Liver (tissue), 9 donors: ENCODE results near the gene MCF2. TPM values are rescaled to one million over a fixed set of nuclear protein-coding genes. Genes with fewer than 3 reads are reported as not detected.

Source experiments
- DNase-seq: peaks from one replicate; pipeline ENCODE4 v3.0.0-alpha.2; 2017; ENCODE audit warnings: low spot score
- H3K27ac ChIP-seq, 2 donors: one replicate each; pipeline ENCODE4 v1.7.0; 2013; ENCODE audit warnings: inconsistent platforms in 2 of 2, low read length in 2 of 2, control low read depth in 1 of 2, low read depth in 1 of 2, mild to moderate bottlenecking in 1 of 2
- H3K27me3 ChIP-seq, 4 donors: one replicate each; pipeline versions ENCODE4 v1.6.1 to v1.7.0; 2013; ENCODE audit warnings: low read length in 3 of 4, inconsistent platforms in 1 of 4, mild to moderate bottlenecking in 1 of 4, moderate library complexity in 1 of 4; ENCODE audit not compliant: control insufficient read depth in 4 of 4, insufficient read depth in 4 of 4
- H3K36me3 ChIP-seq, 4 donors: one replicate each; pipeline versions ENCODE4 v1.6.1 to v1.7.0; 2013; ENCODE audit warnings: low read length in 3 of 4, mild to moderate bottlenecking in 3 of 4, low read depth in 1 of 4, moderate library complexity in 1 of 4; ENCODE audit not compliant: control insufficient read depth in 4 of 4, insufficient read depth in 3 of 4
- H3K4me1 ChIP-seq, 4 donors: one replicate each; pipeline versions ENCODE4 v1.6.1 to v1.7.0; 2013; ENCODE audit warnings: low read length in 3 of 4, mild to moderate bottlenecking in 3 of 4, moderate library complexity in 1 of 4; ENCODE audit not compliant: control insufficient read depth in 4 of 4, insufficient read depth in 4 of 4
- H3K4me3 ChIP-seq, 3 donors: one replicate each; pipeline versions ENCODE4 v1.6.1 to v1.7.0; 2013; ENCODE audit warnings: low read length in 3 of 3, control low read depth in 1 of 3, low read depth in 1 of 3, mild to moderate bottlenecking in 1 of 3
- H3K9ac ChIP-seq, 2 donors: one replicate each; pipeline ENCODE4 v1.7.0; 2013; ENCODE audit warnings: low read length in 2 of 2, mild to moderate bottlenecking in 2 of 2, moderate library complexity in 2 of 2, control low read depth in 1 of 2, low read depth in 1 of 2
- H3K9me3 ChIP-seq, 4 donors: one replicate each; pipeline versions ENCODE4 v1.6.1 to v1.7.0; 2013; ENCODE audit warnings: low read length in 3 of 4; ENCODE audit not compliant: control insufficient read depth in 4 of 4
- EGR1 ChIP-seq, 2 donors: IDR thresholded peaks; 2 replicates each; pipeline ENCODE4 v1.6.1; 2016 to 2018; ENCODE audit warnings: antibody characterized with exemption in 2 of 2, low read depth in 2 of 2
- FOXA1 ChIP-seq: IDR thresholded peaks from 2 replicates; pipeline ENCODE4 v1.6.1; 2016; ENCODE audit warnings: antibody characterized with exemption
- FOXA2 ChIP-seq: IDR thresholded peaks from 2 replicates; pipeline ENCODE4 v1.6.1; 2016; ENCODE audit warnings: antibody characterized with exemption
- GABPA ChIP-seq, 2 donors: IDR thresholded peaks in 1 of 2; conservative IDR thresholded peaks in 1 of 2; 2 replicates each; pipeline ENCODE4 v1.6.1; 2016; ENCODE audit warnings: antibody characterized with exemption in 2 of 2, mild to moderate bottlenecking in 1 of 2, moderate library complexity in 1 of 2
- HNF4A ChIP-seq, 2 donors: conservative IDR thresholded peaks; 2 replicates each; pipeline ENCODE4 v1.6.1; 2016; ENCODE audit warnings: antibody characterized with exemption in 2 of 2, mild to moderate bottlenecking in 2 of 2
- HNF4G ChIP-seq: IDR thresholded peaks from 2 replicates; pipeline ENCODE4 v1.6.1; 2016; ENCODE audit warnings: antibody characterized with exemption
- NR2F2 ChIP-seq: IDR thresholded peaks from 2 replicates; pipeline ENCODE4 v1.6.1; 2016; ENCODE audit warnings: antibody characterized with exemption
- RAD21 ChIP-seq, 2 donors: IDR thresholded peaks; 2 replicates each; pipeline ENCODE4 v1.6.1; 2016; ENCODE audit warnings: antibody characterized with exemption in 2 of 2, mild to moderate bottlenecking in 2 of 2
- RXRA ChIP-seq, 2 donors: IDR thresholded peaks; 2 replicates each; pipeline ENCODE4 v1.6.1; 2017 to 2018; ENCODE audit warnings: antibody characterized with exemption in 2 of 2, mild to moderate bottlenecking in 1 of 2
- SP1 ChIP-seq: IDR thresholded peaks from 2 replicates; pipeline ENCODE4 v1.6.1; 2018; ENCODE audit warnings: antibody characterized with exemption, mild to moderate bottlenecking
- TAF1 ChIP-seq: conservative IDR thresholded peaks from 2 replicates; pipeline ENCODE4 v1.6.1; 2016; ENCODE audit warnings: antibody characterized with exemption, mild to moderate bottlenecking
- YY1 ChIP-seq: IDR thresholded peaks from 2 replicates; pipeline ENCODE4 v1.6.1; 2016; ENCODE audit warnings: antibody characterized with exemption, mild to moderate bottlenecking
- WGBS: extraction: QIAGEN DNeasy Blood & Tissue Kit; methylation state at CpG from one replicate; pipeline ENCODE4 v1.1.7; 2013; 5-methylcytosine and 5-hydroxymethylcytosine counted together
- polyA plus RNA-seq, 2 donors: library from polyadenylated mRNA; stranded (reverse) in 1 of 2; unstranded in 1 of 2; fragments of 200-250 nt in 1 of 2; fragments of >200 nt in 1 of 2; fragmentation: Nextera tagmentation in 1 of 2; extraction: Ambion mirVana in 1 of 2; gene quantifications; one replicate each; pipeline versions ENCODE4 v1.2.1 to v1.2.3, GENCODE V29; 2013 to 2015
- total RNA-seq, 2 donors: library from RNA; depleted of rRNA; stranded (reverse); fragments of >200 nt; gene quantifications; one replicate each; pipeline ENCODE4 v1.2.3, GENCODE V29; 2014
- TF ChIP-seq, protein P1 (sequence below): IDR thresholded peaks from 2 replicates; pipeline ENCODE4 v1.6.1; 2016; ENCODE audit warnings: antibody characterized with exemption, mild to moderate bottlenecking
- TF ChIP-seq, protein P2 (sequence below): IDR thresholded peaks from 2 replicates; pipeline ENCODE4 v1.6.1; 2016; ENCODE audit warnings: antibody characterized with exemption
- TF ChIP-seq, protein P3 (sequence below): fragments of 150-350 bp; IDR thresholded peaks from 2 replicates; pipeline ENCODE4 v1.5.1; 2017; ENCODE audit warnings: improper control_type of control experiment, low read depth, low read length; ENCODE audit not compliant: missing input control
- TF ChIP-seq, protein P4 (sequence below): IDR thresholded peaks from 2 replicates; pipeline ENCODE4 v1.6.1; 2016; ENCODE audit warnings: antibody characterized with exemption
- donor health status: healthy.
- donor health status: healthy.
- donor health status: healthy.
- donor health status: healthy.
- donor health status: healthy.

The MCF2 gene
- total and polyA plus RNA-seq, 4 donors, result 0.03 to 0.33 (median 0.08) TPM

DNA sequence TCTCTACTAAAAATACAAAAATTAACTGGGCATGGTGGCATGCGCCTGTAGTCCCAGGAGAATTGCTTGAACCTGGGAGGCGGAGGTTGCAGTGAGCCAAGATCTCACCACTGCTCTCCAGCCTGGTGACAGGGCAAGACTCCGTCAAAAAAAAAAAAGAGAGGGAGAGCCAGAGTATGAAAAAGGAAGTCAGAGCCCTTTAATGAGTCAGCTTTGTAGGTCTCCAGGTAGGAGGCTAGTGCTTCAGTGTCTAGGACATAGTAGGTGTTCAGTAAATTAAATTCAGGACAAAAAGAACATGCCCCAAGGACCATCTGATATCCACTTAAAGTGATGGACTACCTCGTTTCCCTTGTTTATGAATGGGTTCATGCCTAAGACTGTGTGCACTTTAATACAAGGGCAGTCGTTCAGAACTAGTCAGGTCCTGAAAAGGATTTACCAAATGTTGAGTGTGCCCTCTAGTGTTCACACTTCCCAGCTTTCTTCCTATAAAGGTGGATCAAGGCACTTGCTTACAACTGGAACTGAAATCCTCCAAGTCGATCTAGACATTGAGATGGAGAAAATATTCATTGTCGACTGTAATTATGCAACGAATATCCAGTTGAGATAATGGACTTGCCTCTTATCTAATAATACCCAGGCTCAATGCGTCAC lies 148.5 kb downstream of the MCF2 start:
- TF ChIP-seq, protein P1, sequence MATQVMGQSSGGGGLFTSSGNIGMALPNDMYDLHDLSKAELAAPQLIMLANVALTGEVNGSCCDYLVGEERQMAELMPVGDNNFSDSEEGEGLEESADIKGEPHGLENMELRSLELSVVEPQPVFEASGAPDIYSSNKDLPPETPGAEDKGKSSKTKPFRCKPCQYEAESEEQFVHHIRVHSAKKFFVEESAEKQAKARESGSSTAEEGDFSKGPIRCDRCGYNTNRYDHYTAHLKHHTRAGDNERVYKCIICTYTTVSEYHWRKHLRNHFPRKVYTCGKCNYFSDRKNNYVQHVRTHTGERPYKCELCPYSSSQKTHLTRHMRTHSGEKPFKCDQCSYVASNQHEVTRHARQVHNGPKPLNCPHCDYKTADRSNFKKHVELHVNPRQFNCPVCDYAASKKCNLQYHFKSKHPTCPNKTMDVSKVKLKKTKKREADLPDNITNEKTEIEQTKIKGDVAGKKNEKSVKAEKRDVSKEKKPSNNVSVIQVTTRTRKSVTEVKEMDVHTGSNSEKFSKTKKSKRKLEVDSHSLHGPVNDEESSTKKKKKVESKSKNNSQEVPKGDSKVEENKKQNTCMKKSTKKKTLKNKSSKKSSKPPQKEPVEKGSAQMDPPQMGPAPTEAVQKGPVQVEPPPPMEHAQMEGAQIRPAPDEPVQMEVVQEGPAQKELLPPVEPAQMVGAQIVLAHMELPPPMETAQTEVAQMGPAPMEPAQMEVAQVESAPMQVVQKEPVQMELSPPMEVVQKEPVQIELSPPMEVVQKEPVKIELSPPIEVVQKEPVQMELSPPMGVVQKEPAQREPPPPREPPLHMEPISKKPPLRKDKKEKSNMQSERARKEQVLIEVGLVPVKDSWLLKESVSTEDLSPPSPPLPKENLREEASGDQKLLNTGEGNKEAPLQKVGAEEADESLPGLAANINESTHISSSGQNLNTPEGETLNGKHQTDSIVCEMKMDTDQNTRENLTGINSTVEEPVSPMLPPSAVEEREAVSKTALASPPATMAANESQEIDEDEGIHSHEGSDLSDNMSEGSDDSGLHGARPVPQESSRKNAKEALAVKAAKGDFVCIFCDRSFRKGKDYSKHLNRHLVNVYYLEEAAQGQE, result no peak
- no peak for TF ChIP-seq RXRA (IDR thresholded peaks at IDR 0.05)
- peak; percentile 75 to 87 for TF ChIP-seq RAD21 (IDR thresholded peaks at IDR 0.05)
- TF ChIP-seq, protein P2, sequence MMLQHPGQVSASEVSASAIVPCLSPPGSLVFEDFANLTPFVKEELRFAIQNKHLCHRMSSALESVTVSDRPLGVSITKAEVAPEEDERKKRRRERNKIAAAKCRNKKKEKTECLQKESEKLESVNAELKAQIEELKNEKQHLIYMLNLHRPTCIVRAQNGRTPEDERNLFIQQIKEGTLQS, result no peak
- TF ChIP-seq HNF4A (conservative IDR thresholded peaks at IDR 0.05), result peak in 1 of 2 donors; percentile 41
- no peak for TF ChIP-seq GABPA (IDR thresholded peaks at IDR 0.05 in 1 of 2, conservative IDR thresholded peaks at IDR 0.05 in 1 of 2)
- TF ChIP-seq, protein P3, sequence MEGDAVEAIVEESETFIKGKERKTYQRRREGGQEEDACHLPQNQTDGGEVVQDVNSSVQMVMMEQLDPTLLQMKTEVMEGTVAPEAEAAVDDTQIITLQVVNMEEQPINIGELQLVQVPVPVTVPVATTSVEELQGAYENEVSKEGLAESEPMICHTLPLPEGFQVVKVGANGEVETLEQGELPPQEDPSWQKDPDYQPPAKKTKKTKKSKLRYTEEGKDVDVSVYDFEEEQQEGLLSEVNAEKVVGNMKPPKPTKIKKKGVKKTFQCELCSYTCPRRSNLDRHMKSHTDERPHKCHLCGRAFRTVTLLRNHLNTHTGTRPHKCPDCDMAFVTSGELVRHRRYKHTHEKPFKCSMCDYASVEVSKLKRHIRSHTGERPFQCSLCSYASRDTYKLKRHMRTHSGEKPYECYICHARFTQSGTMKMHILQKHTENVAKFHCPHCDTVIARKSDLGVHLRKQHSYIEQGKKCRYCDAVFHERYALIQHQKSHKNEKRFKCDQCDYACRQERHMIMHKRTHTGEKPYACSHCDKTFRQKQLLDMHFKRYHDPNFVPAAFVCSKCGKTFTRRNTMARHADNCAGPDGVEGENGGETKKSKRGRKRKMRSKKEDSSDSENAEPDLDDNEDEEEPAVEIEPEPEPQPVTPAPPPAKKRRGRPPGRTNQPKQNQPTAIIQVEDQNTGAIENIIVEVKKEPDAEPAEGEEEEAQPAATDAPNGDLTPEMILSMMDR, result peak; percentile 46
- no peak for TF ChIP-seq FOXA1
- Histone ChIP-seq H3K4me1 (no peaks in the 10 kb centered on the region), H3K36me3 (peaks cover 1 to 20% (median 10%) of the 10 kb centered on the region in 4 donors), H3K4me3 (no peak overlapping the region), H3K9me3 (no peaks in the 10 kb centered on the region), H3K27ac (no peak overlapping the region), H3K9ac (no peak overlapping the region), H3K27me3 (no peaks in the 10 kb centered on the region)
- no peak for DNase-seq
- 38% methylated on average over 9 of the region's 9 CpGs for WGBS

DNA sequence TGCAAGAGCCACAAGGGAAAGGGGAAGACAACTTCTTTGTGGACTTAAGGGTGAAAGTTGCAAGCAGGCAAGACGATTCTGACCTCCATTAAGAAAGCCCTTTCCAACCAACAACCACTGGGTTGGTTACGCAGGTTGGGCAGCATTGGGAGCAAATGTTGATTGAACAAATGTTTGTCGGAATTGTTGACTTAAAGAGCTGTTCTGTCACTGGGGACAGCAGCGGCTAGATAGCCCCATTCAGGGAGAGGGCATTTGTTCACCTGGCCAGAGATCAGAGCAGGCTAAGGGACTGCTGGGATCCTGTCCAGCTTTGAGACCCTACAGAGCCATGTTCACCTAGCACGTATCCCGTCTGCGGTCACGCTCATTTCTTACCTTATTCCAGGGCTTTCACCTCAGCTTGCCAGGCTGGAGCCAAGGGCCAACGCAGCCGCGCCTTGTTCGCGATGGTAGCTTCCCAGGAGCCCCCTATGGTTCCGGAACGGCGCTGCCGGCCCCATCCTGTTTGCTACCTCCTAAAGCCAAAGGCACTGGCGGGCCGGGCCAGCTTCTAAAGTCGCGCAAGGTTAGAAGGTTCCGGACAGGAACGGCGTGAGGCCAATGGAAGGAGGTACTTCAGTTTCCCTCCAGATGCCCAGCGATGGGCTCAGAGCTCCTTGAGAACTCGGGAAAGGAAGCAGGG lies 152.8 kb downstream of the MCF2 start:
- H3K9me3 ChIP-seq, result no peaks in the 10 kb centered on the region
- no peak overlapping the region for H3K9ac ChIP-seq
- no peak overlapping the region for H3K27ac ChIP-seq
- TF ChIP-seq TAF1, result no peak
- no peak for TF ChIP-seq RAD21 (IDR thresholded peaks at IDR 0.05)
- TF ChIP-seq SP1, result no peak
- TF ChIP-seq NR2F2, result no peak
- TF ChIP-seq EGR1 (IDR thresholded peaks at IDR 0.05; ENCODE audit: low read depth in 2 of 2), result no peak
- TF ChIP-seq HNF4G, result no peak
- TF ChIP-seq, protein P1, result no peak
- TF ChIP-seq YY1, result no peak
- no peak for TF ChIP-seq FOXA2
- TF ChIP-seq, protein P4, sequence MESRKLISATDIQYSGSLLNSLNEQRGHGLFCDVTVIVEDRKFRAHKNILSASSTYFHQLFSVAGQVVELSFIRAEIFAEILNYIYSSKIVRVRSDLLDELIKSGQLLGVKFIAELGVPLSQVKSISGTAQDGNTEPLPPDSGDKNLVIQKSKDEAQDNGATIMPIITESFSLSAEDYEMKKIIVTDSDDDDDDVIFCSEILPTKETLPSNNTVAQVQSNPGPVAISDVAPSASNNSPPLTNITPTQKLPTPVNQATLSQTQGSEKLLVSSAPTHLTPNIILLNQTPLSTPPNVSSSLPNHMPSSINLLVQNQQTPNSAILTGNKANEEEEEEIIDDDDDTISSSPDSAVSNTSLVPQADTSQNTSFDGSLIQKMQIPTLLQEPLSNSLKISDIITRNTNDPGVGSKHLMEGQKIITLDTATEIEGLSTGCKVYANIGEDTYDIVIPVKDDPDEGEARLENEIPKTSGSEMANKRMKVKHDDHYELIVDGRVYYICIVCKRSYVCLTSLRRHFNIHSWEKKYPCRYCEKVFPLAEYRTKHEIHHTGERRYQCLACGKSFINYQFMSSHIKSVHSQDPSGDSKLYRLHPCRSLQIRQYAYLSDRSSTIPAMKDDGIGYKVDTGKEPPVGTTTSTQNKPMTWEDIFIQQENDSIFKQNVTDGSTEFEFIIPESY, result no peak
- no peak for TF ChIP-seq HNF4A (conservative IDR thresholded peaks at IDR 0.05)
- TF ChIP-seq, protein P2, result no peak
- no peak for TF ChIP-seq GABPA (IDR thresholded peaks at IDR 0.05 in 1 of 2, conservative IDR thresholded peaks at IDR 0.05 in 1 of 2)
- no peaks in the 10 kb centered on the region for H3K4me1 ChIP-seq
- H3K27me3 ChIP-seq, result no peaks in the 10 kb centered on the region
- DNase-seq, result no peak
- no peak overlapping the region for H3K4me3 ChIP-seq
- 75% methylated on average over 26 of the region's 26 CpGs for WGBS
- peaks cover 1 to 26% (median 18%) of the 10 kb centered on the region in 4 donors for H3K36me3 ChIP-seq
